Measurements from ENCODE around the gene CYRIA. TPM values are rescaled to one million over a fixed set of nuclear protein-coding genes. Genes with fewer than 3 reads are reported as not detected.

The CYRIA gene
- total RNA-seq, 1 donor from 2014 or later: 6.9 TPM

GRCh38 chr2:16671760-16672159 lies 6.1 kb upstream of the CYRIA start:
- no peak for DNase-seq (ENCODE audit: low read depth)

- no peak for DNase-seq (ENCODE audit: low read depth)
Measured at GRCh38 chr2:16669388-16669787, 3.8 kb upstream of the CYRIA start.

GRCh38 chr2:16666449-16666801 lies 791 bp upstream of the CYRIA start:
- DNase-seq (ENCODE audit: low read depth): no peak

- no peak for DNase-seq (ENCODE audit: low read depth)
Measured at GRCh38 chr2:16664809-16665747, 556 bp downstream of the CYRIA start.

- DNase-seq (ENCODE audit: low read depth): peak; percentile 42
Measured at GRCh38 chr2:16664052-16664731, 1.4 kb downstream of the CYRIA start.

GRCh38 chr2:16663121-16663905 lies 2.3 kb downstream of the CYRIA start:
- DNase-seq (ENCODE audit: low read depth): no peak

- peak; percentile 57 for DNase-seq (ENCODE audit: low read depth)
Measured at GRCh38 chr2:16661936-16662839, 3.4 kb downstream of the CYRIA start.

GRCh38 chr2:16661526-16661925 lies 4.1 kb downstream of the CYRIA start:
- DNase-seq (ENCODE audit: low read depth): no peak

GRCh38 chr2:16660556-16660955 lies 5.1 kb downstream of the CYRIA start:
- no peak for DNase-seq (ENCODE audit: low read depth)

GRCh38 chr2:16660114-16660513 lies 5.5 kb downstream of the CYRIA start:
- DNase-seq (ENCODE audit: low read depth): no peak

GRCh38 chr2:16658076-16658739 lies 7.4 kb downstream of the CYRIA start:
- DNase-seq (ENCODE audit: low read depth): peak; percentile 45

GRCh38 chr2:16657671-16658070 lies 8.0 kb downstream of the CYRIA start:
- no peak for DNase-seq (ENCODE audit: low read depth)

GRCh38 chr2:16656784-16657391 lies 8.7 kb downstream of the CYRIA start:
- DNase-seq (ENCODE audit: low read depth): peak; percentile 69

- DNase-seq (ENCODE audit: low read depth): no peak
Measured at GRCh38 chr2:16655905-16656642, 9.6 kb downstream of the CYRIA start.

GRCh38 chr2:16655445-16655837 lies 10.2 kb downstream of the CYRIA start:
- no peak for DNase-seq (ENCODE audit: low read depth)

- DNase-seq (ENCODE audit: low read depth): no peak
Measured at GRCh38 chr2:16654833-16655444, 10.7 kb downstream of the CYRIA start.

GRCh38 chr2:16653799-16654198 lies 11.8 kb downstream of the CYRIA start:
- no peak for DNase-seq (ENCODE audit: low read depth)

- DNase-seq (ENCODE audit: low read depth): no peak
Measured at GRCh38 chr2:16653083-16653375, 12.6 kb downstream of the CYRIA start.

Measured in myocyte (in vitro differentiated cells).